ENCODE measurements around the gene SLC30A7. TPM values are rescaled to one million over a fixed set of nuclear protein-coding genes. Genes with fewer than 3 reads are reported as not detected.

Gene SLC30A7
- total RNA-seq, 1 donor from 2014 or later: 22.2 TPM

DNA sequence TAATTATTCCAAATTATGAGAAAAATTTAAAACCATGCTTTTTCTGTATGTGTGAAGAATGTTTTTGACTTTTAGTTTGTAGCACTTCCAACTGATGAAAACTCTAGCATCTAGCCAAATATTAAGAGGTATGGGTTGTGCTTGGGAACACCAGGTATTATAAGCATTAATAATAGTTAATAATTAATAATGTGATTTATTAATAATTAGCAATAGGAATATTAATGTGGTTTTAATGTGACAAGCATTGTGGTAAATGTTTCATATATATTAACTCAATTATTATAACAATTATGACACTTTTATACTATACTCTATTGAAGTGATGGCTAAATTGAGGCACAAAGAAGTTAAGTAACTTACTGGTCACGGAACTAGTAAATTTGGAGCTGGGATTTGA is 7.9 kb downstream of the SLC30A7 start:
- Histone ChIP-seq H3K27ac (no peak overlapping the region), H3K4me3 (no peak overlapping the region), H3K79me2 (ENCODE audit: low read depth) (peaks cover 29% of the 10 kb centered on the region), H3K4me1 (no peaks in the 10 kb centered on the region), H2AFZ (replicated peaks) (no peak overlapping the region), H3K4me2 (no peak overlapping the region), H3K9ac (no peak overlapping the region), H3K9me3 (ENCODE audit: low read depth) (peaks cover 6% of the 10 kb centered on the region), H3F3A (ENCODE audit: low read depth) (no peaks in the 10 kb centered on the region), H3K36me3 (peaks cover 22% of the 10 kb centered on the region), H4K20me1 (ENCODE audit: low read depth) (no peaks in the 10 kb centered on the region), H3K27me3 (no peaks in the 10 kb centered on the region)
- peaks cover 39% of the 10 kb centered on the region for H3K36me3 Mint-ChIP-seq
- no peak overlapping the region for H3K4me3 Mint-ChIP-seq
- H3K9me3 Mint-ChIP-seq: peaks cover 6% of the 10 kb centered on the region
- TF ChIP-seq, protein P1, sequence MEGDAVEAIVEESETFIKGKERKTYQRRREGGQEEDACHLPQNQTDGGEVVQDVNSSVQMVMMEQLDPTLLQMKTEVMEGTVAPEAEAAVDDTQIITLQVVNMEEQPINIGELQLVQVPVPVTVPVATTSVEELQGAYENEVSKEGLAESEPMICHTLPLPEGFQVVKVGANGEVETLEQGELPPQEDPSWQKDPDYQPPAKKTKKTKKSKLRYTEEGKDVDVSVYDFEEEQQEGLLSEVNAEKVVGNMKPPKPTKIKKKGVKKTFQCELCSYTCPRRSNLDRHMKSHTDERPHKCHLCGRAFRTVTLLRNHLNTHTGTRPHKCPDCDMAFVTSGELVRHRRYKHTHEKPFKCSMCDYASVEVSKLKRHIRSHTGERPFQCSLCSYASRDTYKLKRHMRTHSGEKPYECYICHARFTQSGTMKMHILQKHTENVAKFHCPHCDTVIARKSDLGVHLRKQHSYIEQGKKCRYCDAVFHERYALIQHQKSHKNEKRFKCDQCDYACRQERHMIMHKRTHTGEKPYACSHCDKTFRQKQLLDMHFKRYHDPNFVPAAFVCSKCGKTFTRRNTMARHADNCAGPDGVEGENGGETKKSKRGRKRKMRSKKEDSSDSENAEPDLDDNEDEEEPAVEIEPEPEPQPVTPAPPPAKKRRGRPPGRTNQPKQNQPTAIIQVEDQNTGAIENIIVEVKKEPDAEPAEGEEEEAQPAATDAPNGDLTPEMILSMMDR (IDR thresholded peaks at IDR 0.05): no peak
- TF ChIP-seq EZH2 (IDR thresholded peaks at IDR 0.05): no peak
- TF ChIP-seq EZH2phosphoT487 (IDR thresholded peaks at IDR 0.05): no peak
- no peaks in the 10 kb centered on the region for H3K27me3 Mint-ChIP-seq (ENCODE audit: insufficient read depth, low read depth)
- DNase-seq (ENCODE audit: low spot score): no peak
- H3K27ac Mint-ChIP-seq: no peak overlapping the region
- peaks cover 9% of the 10 kb centered on the region for H3K4me1 Mint-ChIP-seq

DNA sequence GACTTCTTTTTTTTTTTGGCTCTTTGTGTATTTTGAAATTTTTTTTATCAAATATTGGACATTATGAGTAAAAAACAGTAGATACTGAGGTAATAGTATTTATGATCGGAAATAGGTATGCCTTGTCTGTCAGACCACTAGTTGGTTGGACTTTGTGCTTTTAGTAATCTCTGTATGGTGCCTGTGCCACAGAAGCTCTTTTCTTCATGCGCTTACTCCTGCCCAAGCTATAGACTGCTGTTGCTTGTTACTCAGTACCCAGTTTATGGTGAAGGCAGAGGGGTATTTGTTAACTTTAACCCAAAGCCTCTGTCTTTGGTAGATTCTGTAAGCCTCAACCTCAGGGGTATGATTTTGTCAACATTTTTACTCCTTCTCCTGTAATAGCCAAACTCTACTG is 8.6 kb downstream of the SLC30A7 start:
- no peak overlapping the region for H3K9ac ChIP-seq
- H3K9me3 ChIP-seq (ENCODE audit: low read depth): peaks cover 6% of the 10 kb centered on the region
- no peaks in the 10 kb centered on the region for H4K20me1 ChIP-seq (ENCODE audit: low read depth)
- H3K27ac Mint-ChIP-seq: no peak overlapping the region
- H3K27me3 ChIP-seq: no peaks in the 10 kb centered on the region
- H3K4me1 Mint-ChIP-seq: peaks cover 14% of the 10 kb centered on the region
- H3K4me2 ChIP-seq: no peak overlapping the region
- H3K4me3 ChIP-seq: no peak overlapping the region
- H3K79me2 ChIP-seq (ENCODE audit: low read depth): peaks cover 27% of the 10 kb centered on the region
- no peaks in the 10 kb centered on the region for H3K4me1 ChIP-seq
- no peaks in the 10 kb centered on the region for H3F3A ChIP-seq (ENCODE audit: low read depth)
- no peak overlapping the region for H2AFZ ChIP-seq (replicated peaks)
- TF ChIP-seq EZH2 (IDR thresholded peaks at IDR 0.05) (no peak), EZH2phosphoT487 (IDR thresholded peaks at IDR 0.05) (no peak)
- TF ChIP-seq, protein P1 (IDR thresholded peaks at IDR 0.05): no peak
- peaks cover 39% of the 10 kb centered on the region for H3K36me3 Mint-ChIP-seq
- no peaks in the 10 kb centered on the region for H3K27me3 Mint-ChIP-seq (ENCODE audit: insufficient read depth, low read depth)
- peaks cover 22% of the 10 kb centered on the region for H3K36me3 ChIP-seq
- no peak overlapping the region for H3K27ac ChIP-seq
- DNase-seq (ENCODE audit: low spot score): no peak
- H3K9me3 Mint-ChIP-seq: peaks cover 6% of the 10 kb centered on the region
- H3K4me3 Mint-ChIP-seq: no peak overlapping the region

DNA sequence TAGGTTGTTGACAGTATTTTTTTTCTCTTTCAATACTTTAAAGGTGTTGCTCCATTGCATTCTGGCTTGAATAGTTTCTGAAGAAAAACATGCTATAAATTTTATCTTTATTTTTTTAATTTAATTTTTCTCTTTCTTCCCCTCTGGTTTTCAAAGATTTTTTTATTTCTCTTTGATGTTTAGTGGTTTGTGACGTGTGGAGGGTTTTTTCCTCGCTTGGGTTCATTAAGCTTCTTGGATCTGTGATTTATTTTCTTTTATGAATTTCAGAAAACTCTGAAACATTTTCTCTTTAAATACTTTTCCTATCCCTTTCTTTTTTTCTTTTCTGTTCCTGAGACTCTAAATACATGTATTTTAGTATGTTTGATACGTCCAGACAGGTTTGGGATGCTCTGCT is 9.3 kb downstream of the SLC30A7 start:
- Histone ChIP-seq H3K4me3 (no peak overlapping the region), H3K9me3 (ENCODE audit: low read depth) (peaks cover 6% of the 10 kb centered on the region), H3K27me3 (no peaks in the 10 kb centered on the region), H4K20me1 (ENCODE audit: low read depth) (no peaks in the 10 kb centered on the region), H3K4me2 (no peak overlapping the region), H3K79me2 (ENCODE audit: low read depth) (peaks cover 24% of the 10 kb centered on the region), H3K4me1 (no peaks in the 10 kb centered on the region), H2AFZ (replicated peaks) (no peak overlapping the region), H3K9ac (no peak overlapping the region), H3K36me3 (peaks cover 24% of the 10 kb centered on the region), H3K27ac (no peak overlapping the region), H3F3A (ENCODE audit: low read depth) (no peaks in the 10 kb centered on the region)
- Mint-ChIP-seq H3K27me3 (ENCODE audit: insufficient read depth, low read depth) (no peaks in the 10 kb centered on the region), H3K27ac (no peak overlapping the region), H3K4me1 (peaks cover 20% of the 10 kb centered on the region), H3K36me3 (peaks cover 36% of the 10 kb centered on the region), H3K9me3 (peaks cover 6% of the 10 kb centered on the region), H3K4me3 (no peak overlapping the region)
- TF ChIP-seq, protein P1 (IDR thresholded peaks at IDR 0.05): no peak
- TF ChIP-seq EZH2 (IDR thresholded peaks at IDR 0.05) (no peak), EZH2phosphoT487 (IDR thresholded peaks at IDR 0.05) (no peak)
- no peak for DNase-seq (ENCODE audit: low spot score)
